ENCODE measurements around the gene SURF2.

Gene SURF2

DNA sequence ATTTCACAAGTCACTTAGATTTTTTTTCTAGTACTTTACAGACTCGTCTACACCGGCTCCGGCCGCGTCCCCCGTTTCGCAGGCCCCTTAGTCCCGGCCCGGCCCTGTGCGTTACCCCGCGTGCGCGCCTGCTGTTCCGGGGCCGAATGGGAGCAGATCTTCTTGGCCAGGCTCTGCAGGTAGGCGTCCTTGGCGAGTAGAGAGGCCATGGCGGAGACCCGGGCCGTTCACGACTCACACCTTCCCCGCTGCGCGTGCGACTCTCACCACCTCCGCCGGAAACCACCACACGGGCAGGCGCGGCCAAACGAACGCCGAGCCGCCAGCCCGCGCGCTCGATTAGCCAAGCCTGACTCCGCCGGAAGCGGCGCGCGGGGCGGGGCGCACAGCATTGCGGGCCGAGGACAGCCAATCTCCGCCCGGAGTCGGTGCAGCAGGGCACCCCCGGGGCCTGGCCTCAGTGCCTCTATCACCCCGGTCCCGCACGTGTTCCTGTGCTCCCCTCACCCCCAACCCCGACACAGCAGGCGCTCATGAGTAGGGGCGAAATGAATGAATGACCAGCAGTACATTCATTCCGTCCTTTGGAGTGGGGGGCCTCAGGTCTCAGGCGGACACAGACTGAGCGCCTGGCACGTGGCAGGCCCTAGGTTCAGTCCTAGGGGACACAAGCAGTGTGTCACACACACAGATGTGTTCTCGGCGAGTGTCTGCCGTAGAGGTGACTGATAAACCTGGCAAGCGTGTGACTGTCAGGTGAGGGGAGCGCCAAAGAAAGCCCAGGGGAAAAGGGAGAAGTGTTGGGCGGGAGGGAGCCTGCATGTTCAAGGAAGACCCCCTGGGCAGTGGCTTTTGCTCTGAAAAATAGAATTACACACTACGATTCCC, 20.2 kb upstream of the SURF2 start, which contains the start of gene SURF6:
SURF6 (minus strand) TSS at position 265 of the 888 bp plus-strand sequence; CDS start at position 209, 56 bp downstream.
- peak; percentile 91 for DNase-seq (ENCODE audit: low read depth)

DNA sequence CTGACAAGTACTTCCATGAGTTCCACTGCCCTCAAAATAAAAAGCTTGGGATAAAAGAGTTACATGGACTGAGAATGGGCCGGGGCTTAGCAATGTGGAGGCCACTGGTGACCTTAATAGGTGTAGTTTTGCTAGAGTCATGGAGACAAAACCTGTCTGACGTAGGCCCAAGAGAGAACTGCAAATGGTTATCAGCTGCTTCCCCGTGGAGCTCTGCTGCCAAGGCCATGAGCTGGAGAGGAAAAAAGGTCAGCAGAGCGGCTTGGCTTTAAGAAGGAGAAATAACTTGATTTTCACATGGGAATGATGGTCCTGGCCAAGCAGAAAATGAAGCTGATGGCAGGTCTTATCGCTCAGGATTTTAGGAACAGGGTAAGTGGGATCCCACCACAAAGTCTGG, 16.7 kb upstream of the SURF2 start:
- no peak for DNase-seq (ENCODE audit: low read depth)

DNA sequence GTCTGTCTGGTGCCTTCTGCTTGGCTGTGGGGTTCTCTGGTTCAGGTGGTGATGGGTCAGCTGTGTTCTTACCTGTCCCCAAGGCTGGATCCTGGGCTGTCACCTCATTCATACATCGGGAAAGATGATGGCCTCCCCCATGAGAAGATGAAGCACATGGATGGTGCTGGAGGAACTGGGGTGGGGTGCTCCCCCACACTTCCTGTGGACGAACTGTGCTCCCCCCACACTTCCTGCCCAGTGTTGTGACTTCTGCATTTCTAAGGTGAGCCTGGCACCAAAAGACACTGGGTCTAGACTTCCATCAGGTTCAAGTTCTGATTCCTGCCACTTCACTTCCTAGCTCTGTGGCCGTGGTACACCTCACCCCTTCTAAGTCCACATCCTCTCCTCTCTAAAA, 16.1 kb upstream of the SURF2 start:
- no peak for DNase-seq (ENCODE audit: low read depth)

DNA sequence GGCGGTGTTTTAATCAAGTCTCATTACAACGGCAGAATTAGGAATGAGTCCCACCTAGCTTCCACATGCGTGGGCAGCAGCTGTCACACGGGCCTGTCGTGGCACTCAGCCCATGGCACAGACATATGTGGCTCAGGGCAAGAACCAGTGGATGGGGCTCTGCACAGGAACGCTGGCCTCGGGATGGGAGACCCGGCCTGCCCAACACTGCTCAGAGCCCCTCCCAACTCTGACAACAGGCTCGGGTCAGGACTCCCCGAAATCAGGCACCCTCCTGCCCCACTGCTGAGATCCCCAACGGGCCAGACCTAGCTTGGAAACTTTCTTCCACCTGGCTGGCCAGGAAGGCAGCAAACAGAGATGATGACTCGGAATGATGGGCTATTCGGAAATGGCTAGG, 15.4 kb upstream of the SURF2 start:
- DNase-seq (ENCODE audit: low read depth) = no peak

- no peak for DNase-seq (ENCODE audit: low read depth)
These were observed 14.8 kb upstream of the SURF2 start for GRCh38 chr9:133341369-133342068.

GRCh38 chr9:133342069-133342406, 14.3 kb upstream of the SURF2 start:
- no peak for DNase-seq (ENCODE audit: low read depth)

DNA sequence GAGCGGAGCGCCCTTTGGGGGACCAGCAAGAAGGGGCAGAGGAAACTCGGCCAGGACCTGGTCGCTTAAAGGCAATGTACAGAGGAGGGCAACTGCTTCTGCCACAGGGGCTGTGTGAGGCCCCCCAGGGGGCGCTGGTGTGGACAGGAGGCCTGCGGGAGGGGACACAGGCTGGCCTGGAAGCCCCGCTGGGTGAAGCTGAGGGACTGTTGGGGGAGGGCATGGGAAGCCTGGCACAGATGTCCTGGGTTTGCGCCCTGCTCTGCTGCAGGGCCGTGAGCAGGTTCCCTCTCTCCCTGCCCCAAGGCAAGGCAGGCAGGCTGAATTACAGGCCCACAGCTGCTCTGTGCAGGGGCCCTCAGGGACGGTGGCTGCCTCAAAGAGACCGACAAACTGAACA, 13.8 kb upstream of the SURF2 start:
- DNase-seq (ENCODE audit: low read depth) = no peak

DNA sequence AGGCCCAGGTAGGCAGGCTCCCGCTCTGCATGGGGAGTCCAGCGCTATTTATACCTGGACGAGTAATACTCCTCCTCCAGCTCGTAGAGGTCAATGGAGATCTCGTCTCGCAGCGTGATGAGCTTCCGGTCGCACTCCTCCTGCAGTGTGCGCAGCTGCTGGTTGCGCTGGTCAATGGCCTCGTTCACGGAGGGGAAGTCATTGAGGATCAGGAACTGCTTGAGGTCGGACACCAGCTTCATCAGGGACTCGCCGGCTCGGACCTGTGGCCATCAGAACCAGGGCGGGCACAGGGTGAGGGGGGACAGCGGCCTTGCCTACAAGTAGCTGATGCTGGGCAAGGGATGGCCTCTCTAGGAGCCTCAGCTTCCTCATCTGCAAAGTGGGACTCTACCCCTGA, 12.3 kb upstream of the SURF2 start:
- DNase-seq (ENCODE audit: low read depth) = no peak

GRCh38 chr9:133344979-133345378, 11.4 kb upstream of the SURF2 start:
- DNase-seq (ENCODE audit: low read depth) = no peak

DNA sequence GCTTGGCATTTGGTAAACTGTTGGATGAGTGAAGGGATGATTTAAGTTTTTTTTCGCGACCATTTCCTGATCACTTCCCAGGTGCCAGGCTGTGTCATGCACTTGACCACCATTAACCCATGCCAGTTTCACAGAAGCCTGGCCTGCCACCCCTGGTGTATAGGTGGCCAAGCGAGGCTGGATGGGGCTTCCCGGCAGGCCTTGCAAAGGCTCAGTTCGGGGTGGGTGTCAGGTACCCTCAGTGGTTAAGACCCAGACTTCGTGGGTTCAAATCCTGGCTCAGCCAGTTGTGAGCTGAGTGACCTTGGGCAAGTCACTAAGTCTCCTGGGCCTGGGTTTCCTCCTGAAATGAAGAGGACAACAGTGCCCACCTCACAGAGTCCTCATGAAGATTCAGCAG, 10.8 kb upstream of the SURF2 start:
- no peak for DNase-seq (ENCODE audit: low read depth)

GRCh38 chr9:133346021-133346785, 10.1 kb upstream of the SURF2 start:
- no peak for DNase-seq (ENCODE audit: low read depth)

DNA sequence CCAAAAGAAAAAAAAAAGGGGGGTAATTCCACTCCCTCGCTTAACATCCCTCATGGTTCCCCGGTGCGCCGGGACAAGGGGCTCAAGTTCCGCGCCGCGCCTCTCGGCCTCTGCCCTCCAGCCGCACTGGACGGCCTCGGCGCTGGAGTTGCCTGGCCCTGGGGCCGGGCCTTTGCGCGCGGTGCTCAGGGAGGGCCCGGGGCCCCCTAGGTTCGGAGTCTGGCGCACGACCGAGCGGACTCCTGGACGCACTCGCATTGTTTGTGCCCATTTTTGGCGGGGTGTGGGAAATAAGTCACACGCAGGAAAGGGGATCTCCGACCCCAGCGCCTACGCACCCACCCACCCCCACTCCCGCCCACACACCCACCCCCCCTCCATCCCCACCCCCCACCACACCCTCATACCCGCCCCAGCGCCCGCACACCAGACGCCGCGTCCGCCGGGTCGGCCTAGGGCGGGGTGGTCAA, 8.8 kb upstream of the SURF2 start:
- peak; percentile 14 for DNase-seq (ENCODE audit: low read depth)

GRCh38 chr9:133347985-133348717, 8.2 kb upstream of the SURF2 start, which contains the start of the genes MED22 and RPL7A:
TSS of gene MED22 (minus strand) at chr9:133348131. CDS start at chr9:133346662, 1,469 bp downstream.
TSS of gene RPL7A (plus strand) at chr9:133348218. CDS start at chr9:133348244, 26 bp downstream.
- peak; percentile 88 for DNase-seq (ENCODE audit: low read depth)

DNA sequence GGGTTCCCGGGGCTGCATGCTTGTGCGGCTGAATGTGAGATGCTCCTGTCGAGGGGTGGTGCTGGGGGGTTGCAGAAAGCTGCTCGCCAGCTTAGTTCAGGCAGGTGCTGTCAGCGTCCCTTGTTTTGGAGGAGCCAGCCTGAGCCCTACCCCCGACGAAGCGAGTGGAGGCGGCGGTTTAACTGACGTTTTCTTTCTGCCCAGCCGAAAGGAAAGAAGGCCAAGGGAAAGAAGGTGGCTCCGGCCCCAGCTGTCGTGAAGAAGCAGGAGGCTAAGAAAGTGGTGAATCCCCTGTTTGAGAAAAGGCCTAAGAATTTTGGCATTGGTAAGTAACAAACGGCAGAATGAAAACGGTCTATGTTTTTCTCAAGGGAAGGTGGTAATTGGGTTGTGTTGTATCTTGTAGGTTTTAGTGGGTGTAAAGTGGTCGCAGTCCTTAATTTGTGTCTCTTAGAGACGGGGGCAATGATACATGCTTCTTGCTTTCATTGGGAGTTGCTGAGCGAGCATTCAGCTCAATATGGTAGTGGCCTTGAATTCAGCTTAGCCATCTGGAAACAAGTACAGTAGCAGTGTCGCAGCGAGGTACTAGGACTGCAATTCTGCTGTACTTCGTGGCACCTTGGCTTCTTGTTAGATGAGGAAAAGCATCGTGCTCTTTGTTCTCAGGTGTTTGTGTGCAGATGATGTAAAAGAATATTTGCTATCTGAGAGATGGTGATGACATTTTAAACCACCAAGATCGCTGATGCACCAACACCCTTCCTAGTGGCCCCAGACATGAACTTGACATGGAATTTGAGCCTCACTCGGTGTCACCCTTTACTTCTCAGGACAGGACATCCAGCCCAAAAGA, 7.4 kb upstream of the SURF2 start:
- no peak for DNase-seq (ENCODE audit: low read depth)

DNA sequence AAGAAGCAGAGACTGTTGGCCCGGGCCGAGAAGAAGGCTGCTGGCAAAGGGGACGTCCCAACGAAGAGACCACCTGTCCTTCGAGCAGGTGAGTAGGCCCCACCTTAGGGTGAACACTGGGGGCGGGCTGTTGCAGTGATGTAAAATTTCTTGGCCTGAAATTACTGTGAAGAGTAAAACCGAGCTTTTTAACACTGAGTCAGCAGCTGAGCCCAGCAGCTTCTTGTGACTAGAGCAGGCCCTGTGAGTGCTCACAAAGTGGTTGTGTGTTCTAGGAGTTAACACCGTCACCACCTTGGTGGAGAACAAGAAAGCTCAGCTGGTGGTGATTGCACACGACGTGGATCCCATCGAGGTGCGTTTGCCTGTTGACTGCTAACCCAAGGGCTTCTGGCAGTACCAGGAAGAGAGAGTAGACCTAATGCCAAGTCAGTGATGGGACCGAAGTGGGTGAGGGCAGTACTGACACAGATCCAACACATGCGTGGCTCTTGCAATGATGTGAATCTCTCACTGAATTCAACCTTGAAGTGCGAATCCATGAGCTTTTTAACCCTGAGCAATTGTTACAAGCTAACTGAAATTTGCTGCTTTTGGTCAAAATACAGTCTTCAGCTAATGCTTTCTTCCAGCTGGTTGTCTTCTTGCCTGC, 6.3 kb upstream of the SURF2 start:
- DNase-seq (ENCODE audit: low read depth) = no peak

- DNase-seq (ENCODE audit: low read depth) = no peak
These were observed 4.8 kb upstream of the SURF2 start for GRCh38 chr9:133351526-133351907.

GRCh38 chr9:133351908-133352634, 4.3 kb upstream of the SURF2 start:
- no peak for DNase-seq (ENCODE audit: low read depth)

DNA sequence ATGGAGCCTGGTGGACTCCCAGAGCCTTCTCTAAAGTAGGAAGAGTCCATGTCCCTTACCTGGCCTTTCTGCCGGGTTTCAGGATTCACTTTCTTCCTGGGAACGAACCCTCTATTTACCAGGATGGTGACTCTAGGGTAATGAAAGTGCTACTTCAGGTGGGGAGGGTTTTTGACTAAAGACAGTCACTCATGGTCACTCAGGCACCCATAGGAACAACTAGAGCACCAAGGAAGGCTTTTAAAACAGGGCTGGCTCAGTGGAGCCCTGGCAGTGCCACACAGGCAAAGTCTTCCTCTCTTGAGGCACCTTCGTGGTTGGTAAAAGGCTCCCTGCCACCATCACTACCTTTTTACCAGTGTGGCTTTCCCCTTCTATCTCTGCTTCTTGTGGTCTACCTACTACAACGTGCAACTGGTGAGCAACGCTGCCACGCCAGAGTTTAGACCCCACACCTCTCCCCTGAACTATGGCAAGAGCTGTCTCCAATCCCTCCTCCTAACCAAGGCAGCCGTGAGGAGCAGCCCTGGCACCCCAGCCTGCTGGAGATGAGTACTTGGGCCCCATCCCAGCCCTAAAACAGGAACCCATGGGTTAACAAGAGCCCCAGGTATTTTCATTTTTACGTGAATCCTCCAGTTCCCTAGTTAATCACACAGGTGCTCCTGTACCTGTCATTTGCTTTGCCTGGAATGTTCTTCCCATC, 3.6 kb upstream of the SURF2 start:
- no peak for DNase-seq (ENCODE audit: low read depth)

DNA sequence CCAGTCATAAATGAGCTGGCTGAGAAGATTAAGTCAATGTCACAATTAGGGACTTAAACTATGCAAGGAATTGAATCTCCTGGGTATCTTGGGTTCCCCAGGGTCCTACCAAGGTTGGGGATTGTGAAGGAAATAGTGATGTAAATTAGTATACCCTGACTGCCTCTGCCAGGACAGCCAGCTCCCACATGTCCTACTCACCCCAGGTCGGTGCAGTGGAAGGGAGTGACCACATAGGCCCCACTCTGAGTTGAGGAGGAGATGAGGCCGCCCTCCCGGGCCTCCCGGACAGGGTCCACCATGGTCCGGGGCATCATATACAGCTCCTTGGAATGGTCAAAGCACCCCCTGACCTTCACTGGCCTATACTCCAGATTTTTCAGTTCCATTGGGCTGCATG, 2.8 kb upstream of the SURF2 start:
- DNase-seq (ENCODE audit: low read depth) = no peak

All from T follicular helper cell (primary cell).